WTC11 (cell line): ENCODE measurements around the gene SMLR1. TPM values are rescaled to one million over a fixed set of nuclear protein-coding genes. Genes with fewer than 3 reads are reported as not detected.

Source experiments
- ATAC-seq: fragments of 200-7000 bp; cut with Tn5 transposase; 2 replicates; pipeline ENCODE4 v1.10.0; 2021; ENCODE audit warnings: mild to moderate bottlenecking, moderate library complexity
- CTCF ChIA-PET: fragments of 300-600 bp; sonication (Branson Sonifier 250); formaldehyde crosslinking; loops from one replicate; lab custom pipeline; 2021; ENCODE audit warnings: antibody characterized with exemption; lab: Charles Lee
- POLR2A ChIA-PET: fragments of 350-600 bp; sonication (Branson Sonifier 250); formaldehyde crosslinking; loops from one replicate; lab custom pipeline; 2021; ENCODE audit warnings: antibody characterized with exemption; lab: Charles Lee
- DNase-seq: peaks from one replicate; pipeline ENCODE4 v3.0.0; 2021; ENCODE audit warnings: low spot score
- H3K27ac Mint-ChIP-seq: 2 replicates; pipeline ENCODE4 v1.8.0; 2021; ENCODE audit warnings: mixed read lengths
- H3K27me3 Mint-ChIP-seq: 2 replicates; pipeline ENCODE4 v1.8.0; 2021; ENCODE audit warnings: low read depth, mild to moderate bottlenecking, moderate library complexity, mixed read lengths
- H3K36me3 Mint-ChIP-seq: 2 replicates; pipeline ENCODE4 v1.8.0; 2021; ENCODE audit warnings: mixed read lengths
- H3K4me1 Mint-ChIP-seq: 2 replicates; pipeline ENCODE4 v1.8.0; 2022; ENCODE audit warnings: mixed read lengths
- H3K4me3 Mint-ChIP-seq: 2 replicates; pipeline ENCODE4 v1.8.0; 2021; ENCODE audit warnings: mild to moderate bottlenecking, moderate library complexity, mixed read lengths
- H3K9me3 Mint-ChIP-seq: 2 replicates; pipeline ENCODE4 v1.8.0; 2021; ENCODE audit warnings: mixed read lengths
- ATF6 ChIP-seq: sonication (generic); formaldehyde crosslinking; IDR thresholded peaks from 2 replicates; pipeline ENCODE4 v1.8.1; 2023; ENCODE audit warnings: mild to moderate bottlenecking, missing genetic modification reagents
- CREB1 ChIP-seq: sonication (generic); formaldehyde crosslinking; IDR thresholded peaks from 2 replicates; pipeline ENCODE4 v1.8.0; 2023; ENCODE audit warnings: mild to moderate bottlenecking, missing genetic modification reagents
- E2F4 ChIP-seq: sonication (generic); formaldehyde crosslinking; IDR thresholded peaks from 2 replicates; pipeline ENCODE4 v1.8.1; 2022; ENCODE audit warnings: low read depth, mild to moderate bottlenecking, moderate library complexity, missing genetic modification reagents, borderline replicate concordance
- ELF4 ChIP-seq: sonication (generic); formaldehyde crosslinking; IDR thresholded peaks from 2 replicates; pipeline ENCODE4 v1.8.1; 2022; ENCODE audit warnings: low read depth, mild to moderate bottlenecking, moderate library complexity, missing genetic modification reagents
- GABPB1 ChIP-seq: sonication (generic); formaldehyde crosslinking; IDR thresholded peaks from 2 replicates; pipeline ENCODE4 v1.8.1; 2023; ENCODE audit warnings: mild to moderate bottlenecking, missing genetic modification reagents
- MLX ChIP-seq: sonication (generic); formaldehyde crosslinking; IDR thresholded peaks from 2 replicates; pipeline ENCODE4 v1.8.1; 2023; ENCODE audit warnings: mild to moderate bottlenecking, missing genetic modification reagents, moderate library complexity
- PREB ChIP-seq: sonication (generic); formaldehyde crosslinking; IDR thresholded peaks from 2 replicates; pipeline ENCODE4 v1.8.1; 2022; ENCODE audit warnings: mild to moderate bottlenecking, missing genetic modification reagents, moderate library complexity, borderline replicate concordance
- PRRX2 ChIP-seq: fragments of 250-450 bp; sonication (Bioruptor Pico); IDR thresholded peaks from 2 replicates; pipeline ENCODE4 v1.8.0; 2021; ENCODE audit warnings: mild to moderate bottlenecking
- RELA ChIP-seq: sonication (generic); formaldehyde crosslinking; IDR thresholded peaks from 2 replicates; pipeline ENCODE4 v1.8.1; 2022; ENCODE audit warnings: missing genetic modification reagents, mild to moderate bottlenecking, borderline replicate concordance
- RORB ChIP-seq: fragments of 250-450 bp; sonication (Bioruptor Pico); IDR thresholded peaks from 2 replicates; pipeline ENCODE4 v1.9.0; 2021; ENCODE audit warnings: mild to moderate bottlenecking
- SP1 ChIP-seq: sonication (generic); formaldehyde crosslinking; conservative IDR thresholded peaks from 2 replicates; pipeline ENCODE4 v1.8.1; 2022; ENCODE audit warnings: missing genetic modification reagents
- ZBTB43 ChIP-seq: sonication (generic); formaldehyde crosslinking; IDR thresholded peaks from 2 replicates; pipeline ENCODE4 v1.8.1; 2023; ENCODE audit warnings: mild to moderate bottlenecking, missing genetic modification reagents
- ZMAT4 ChIP-seq: fragments of 250-450 bp; sonication (Bioruptor Pico); IDR thresholded peaks from 2 replicates; pipeline ENCODE4 v1.9.0; 2021; ENCODE audit warnings: mild to moderate bottlenecking
- ZNF423 ChIP-seq: fragments of 250-450 bp; sonication (Bioruptor Pico); IDR thresholded peaks from 2 replicates; pipeline ENCODE4 v2.1.2; 2022; ENCODE audit warnings: mild to moderate bottlenecking, moderate library complexity
- ZNF512 ChIP-seq: sonication (generic); formaldehyde crosslinking; IDR thresholded peaks from 2 replicates; pipeline ENCODE4 v1.8.1; 2022; ENCODE audit warnings: missing genetic modification reagents, borderline replicate concordance
- total RNA-seq: library from RNA; stranded (reverse); gene quantifications from 3 replicates; pipeline ENCODE4 v1.2.3, GENCODE V29; 2021

The SMLR1 gene
- total RNA-seq, 1 experiment from 2014 or later, result not detected

- ChIA-PET POLR2A (no interaction called here), CTCF (no interaction called here)
- DNase-seq, result no peak
- TF ChIP-seq ELF4 (CRISPR knock-in tag), result no peak
- no peak for TF ChIP-seq SP1 (CRISPR knock-in tag)
- TF ChIP-seq E2F4 (CRISPR knock-in tag), result no peak
- no peak for TF ChIP-seq ZMAT4
- peak; percentile 88 for TF ChIP-seq GABPB1 (CRISPR knock-in tag)
- no peak for TF ChIP-seq PREB (CRISPR knock-in tag)
- TF ChIP-seq MLX (CRISPR knock-in tag), result no peak
- TF ChIP-seq RELA, result no peak
- H3K27me3 Mint-ChIP-seq, result no peaks in the 10 kb centered on the region
- H3K27ac Mint-ChIP-seq, result no peak overlapping the region
- no peak overlapping the region for H3K4me3 Mint-ChIP-seq
- peaks cover 31% of the 10 kb centered on the region for H3K9me3 Mint-ChIP-seq
- H3K36me3 Mint-ChIP-seq, result no peaks in the 10 kb centered on the region; the same call in 1 of the 2 replicates
- ATAC-seq, result no peak
- no peaks in the 10 kb centered on the region for H3K4me1 Mint-ChIP-seq
These were observed 11.8 kb upstream of the SMLR1 start for GRCh38 chr6:130815200-130816071.

- Mint-ChIP-seq H3K4me3 (no peak overlapping the region), H3K9me3 (peaks cover 34% of the 10 kb centered on the region), H3K27me3 (no peaks in the 10 kb centered on the region), H3K36me3 (no peaks in the 10 kb centered on the region), H3K4me1 (peaks cover 19% of the 10 kb centered on the region), H3K27ac (no peak overlapping the region)
- POLR2A ChIA-PET, result no interaction called here
- CTCF ChIA-PET, result no interaction called here
- DNase-seq, result no peak
- ATAC-seq, result no peak
- no peak for TF ChIP-seq ZBTB43 (CRISPR knock-in tag)
- no peak for TF ChIP-seq ATF6 (CRISPR knock-in tag)
These were observed 4.5 kb upstream of the SMLR1 start for GRCh38 chr6:130822736-130823135.

GRCh38 chr6:130824978-130825694, 2.1 kb upstream of the SMLR1 start:
- POLR2A ChIA-PET, result no interaction called here
- DNase-seq (no peak), ATAC-seq (no peak)
- Mint-ChIP-seq H3K27ac (peak overlapping the region; percentile 43), H3K4me3 (no peak overlapping the region), H3K36me3 (no peaks in the 10 kb centered on the region), H3K4me1 (peaks cover 19% of the 10 kb centered on the region), H3K27me3 (no peaks in the 10 kb centered on the region), H3K9me3 (peaks cover 18% of the 10 kb centered on the region)
- CTCF ChIA-PET, result no interaction called here
- TF ChIP-seq RORB (no peak), ZNF423 (CRISPR knock-in tag) (no peak), PRRX2 (CRISPR knock-in tag) (no peak), ZNF512 (CRISPR knock-in tag) (no peak), CREB1 (CRISPR knock-in tag) (no peak), ZMAT4 (no peak), ZBTB43 (CRISPR knock-in tag) (no peak)
